ENCODE data around the gene SH3D21.
A peak's percentile ranks its signal among the peaks of the same experiment; 100 is the strongest.

Gene SH3D21

GRCh38 chr1:36306210-36306901 lies at the start of gene SH3D21:
Gene SH3D21 (plus strand): TSS chr1:36306368. CDS start chr1:36306421, 53 bp downstream.
- DNase-seq (ENCODE audit: low read depth in 3 of 3), result peak in 1 of 3 experiments; percentile 38

- no peak for DNase-seq (ENCODE audit: low read depth in 3 of 3)
These were observed 49.4 kb upstream of the SH3D21 start for GRCh38 chr1:36256558-36257374.

GRCh38 chr1:36257375-36257767 lies 48.8 kb upstream of the SH3D21 start:
- DNase-seq (ENCODE audit: low read depth in 3 of 3), result no peak

- no peak for DNase-seq (ENCODE audit: low read depth in 3 of 3)
These were observed 47.2 kb upstream of the SH3D21 start for GRCh38 chr1:36258960-36259344.

GRCh38 chr1:36268981-36269380 lies 37.2 kb upstream of the SH3D21 start:
- no peak for DNase-seq (ENCODE audit: low read depth in 3 of 3)

GRCh38 chr1:36269408-36269838 lies 36.7 kb upstream of the SH3D21 start:
- no peak for DNase-seq (ENCODE audit: low read depth in 3 of 3)

GRCh38 chr1:36273024-36273423 lies 33.1 kb upstream of the SH3D21 start:
- no peak for DNase-seq (ENCODE audit: low read depth in 3 of 3)

GRCh38 chr1:36274201-36274600 lies 32.0 kb upstream of the SH3D21 start:
- DNase-seq (ENCODE audit: low read depth in 3 of 3), result no peak

- no peak for DNase-seq (ENCODE audit: low read depth in 3 of 3)
These were observed 29.5 kb upstream of the SH3D21 start for GRCh38 chr1:36276688-36277087.

GRCh38 chr1:36279110-36279788 lies 26.9 kb upstream of the SH3D21 start:
- no peak for DNase-seq (ENCODE audit: low read depth in 3 of 3)

GRCh38 chr1:36279789-36280296 lies 26.3 kb upstream of the SH3D21 start:
- no peak for DNase-seq (ENCODE audit: low read depth in 3 of 3)

GRCh38 chr1:36284061-36284460 lies 22.1 kb upstream of the SH3D21 start:
- no peak for DNase-seq (ENCODE audit: low read depth in 3 of 3)

- DNase-seq (ENCODE audit: low read depth in 3 of 3), result no peak
These were observed 21.7 kb upstream of the SH3D21 start for GRCh38 chr1:36284517-36284916.

- peak; percentile 31 to 48 (median 32) for DNase-seq (ENCODE audit: low read depth in 3 of 3)
These were observed 20.6 kb upstream of the SH3D21 start for GRCh38 chr1:36285443-36286101.

GRCh38 chr1:36286802-36287201 lies 19.4 kb upstream of the SH3D21 start:
- DNase-seq (ENCODE audit: low read depth in 3 of 3), result no peak

GRCh38 chr1:36287595-36287994 lies 18.6 kb upstream of the SH3D21 start:
- DNase-seq (ENCODE audit: low read depth in 3 of 3), result no peak

GRCh38 chr1:36295390-36295789 lies 10.8 kb upstream of the SH3D21 start:
- DNase-seq (ENCODE audit: low read depth in 3 of 3), result no peak

GRCh38 chr1:36297062-36297461 lies 9.1 kb upstream of the SH3D21 start:
- no peak for DNase-seq (ENCODE audit: low read depth in 3 of 3)

- no peak for DNase-seq (ENCODE audit: low read depth in 3 of 3)
These were observed 7.5 kb upstream of the SH3D21 start for GRCh38 chr1:36298640-36299039.

- no peak for DNase-seq (ENCODE audit: low read depth in 3 of 3)
These were observed 5.6 kb upstream of the SH3D21 start for GRCh38 chr1:36300526-36300925.

GRCh38 chr1:36301220-36301619 lies 4.9 kb upstream of the SH3D21 start:
- no peak for DNase-seq (ENCODE audit: low read depth in 3 of 3)

GRCh38 chr1:36303244-36303643 lies 2.9 kb upstream of the SH3D21 start:
- no peak for DNase-seq (ENCODE audit: low read depth in 3 of 3)
